Natural killer cell (primary cell): ENCODE results near the gene PDCD6IP. TPM values are rescaled to one million over a fixed set of nuclear protein-coding genes. Genes with fewer than 3 reads are reported as not detected.

Source experiments
- ATAC-seq, 3 donors: fragments of 150-1000 bp in 2 of 3; fragments of 200-7000 bp in 1 of 3; cut with Tn5 transposase; 1 replicate in 1 of 3; 2 replicates in 2 of 3; pipeline ENCODE4 v1.10.0; 2021; ENCODE audit warnings: mild to moderate bottlenecking in 2 of 3, moderate library complexity in 2 of 3
- DNase-seq, 2 donors: peaks; one replicate each; pipeline versions ENCODE4 v3.0.0 to v3.0.0-alpha.2; 2013 to 2021; ENCODE audit warnings: mixed read lengths in 1 of 2
- H3K27ac ChIP-seq: one replicate; pipeline ENCODE4 v1.5.1; 2013; ENCODE audit warnings: mild to moderate bottlenecking, low read length
- H3K27me3 ChIP-seq: one replicate; pipeline ENCODE4 v1.6.1; 2013; ENCODE audit warnings: low read length; ENCODE audit not compliant: control insufficient read depth, insufficient read depth
- H3K36me3 ChIP-seq: one replicate; pipeline ENCODE4 v1.6.1; 2013; ENCODE audit warnings: low read length; ENCODE audit not compliant: control insufficient read depth, insufficient read depth
- H3K4me1 ChIP-seq: one replicate; pipeline ENCODE4 v1.6.1; 2013; ENCODE audit warnings: low read length; ENCODE audit not compliant: control insufficient read depth, insufficient read depth
- H3K4me3 ChIP-seq: one replicate; pipeline ENCODE4 v1.5.1; 2013; ENCODE audit warnings: low read length
- H3K9me3 ChIP-seq: one replicate; pipeline ENCODE4 v1.6.1; 2013; ENCODE audit warnings: low read length; ENCODE audit not compliant: control insufficient read depth, insufficient read depth
- H3K27ac Mint-ChIP-seq, 2 donors: one replicate each; pipeline ENCODE4 v1.8.0; 2022; ENCODE audit warnings: mild to moderate bottlenecking in 2 of 2, mixed read lengths in 2 of 2, moderate library complexity in 1 of 2
- H3K27me3 Mint-ChIP-seq, 2 donors: one replicate each; pipeline ENCODE4 v1.8.0; 2022; ENCODE audit warnings: low read depth in 2 of 2, mixed read lengths in 2 of 2
- H3K36me3 Mint-ChIP-seq: one replicate; pipeline ENCODE4 v1.8.0; 2022; ENCODE audit warnings: mixed read lengths
- H3K4me1 Mint-ChIP-seq, 2 donors: one replicate each; pipeline ENCODE4 v1.8.0; 2022; ENCODE audit warnings: mixed read lengths in 2 of 2
- H3K4me3 Mint-ChIP-seq: one replicate; pipeline ENCODE4 v1.8.0; 2022; ENCODE audit warnings: mild to moderate bottlenecking, moderate library complexity, mixed read lengths
- H3K9me3 Mint-ChIP-seq, 2 donors: one replicate each; pipeline ENCODE4 v1.8.0; 2022; ENCODE audit warnings: mixed read lengths in 2 of 2
- WGBS: methylation state at CpG from one replicate; pipeline ENCODE4 v1.1.7; 2013; ENCODE audit warnings: missing lambda C conversion rate; ENCODE audit not compliant: insufficient coverage; 5-methylcytosine and 5-hydroxymethylcytosine counted together
- intact Hi-C: fragments of 100-400 bp; cut with micrococcal nuclease; formaldehyde crosslinking; loops from one replicate; pipeline ENCODE4 v1.14.2; 2022
- total RNA-seq, 4 donors: library from RNA; stranded (reverse); fragments of 120-200 nt in 1 of 4; gene quantifications; one replicate each; pipeline versions ENCODE4 v1.2.3 to v1.2.4, GENCODE V29; 2013 to 2022
- TF ChIP-seq, protein P1 (sequence below): fragments of 200-600 bp; IDR thresholded peaks from one replicate; pipeline ENCODE4 v1.8.0; 2022; ENCODE audit warnings: antibody characterized with exemption

The PDCD6IP gene
- 100 to 1,000 TPM; 170 to 182 (median 179) TPM for total RNA-seq
- 243 TPM for total RNA-seq (2013)

DNA sequence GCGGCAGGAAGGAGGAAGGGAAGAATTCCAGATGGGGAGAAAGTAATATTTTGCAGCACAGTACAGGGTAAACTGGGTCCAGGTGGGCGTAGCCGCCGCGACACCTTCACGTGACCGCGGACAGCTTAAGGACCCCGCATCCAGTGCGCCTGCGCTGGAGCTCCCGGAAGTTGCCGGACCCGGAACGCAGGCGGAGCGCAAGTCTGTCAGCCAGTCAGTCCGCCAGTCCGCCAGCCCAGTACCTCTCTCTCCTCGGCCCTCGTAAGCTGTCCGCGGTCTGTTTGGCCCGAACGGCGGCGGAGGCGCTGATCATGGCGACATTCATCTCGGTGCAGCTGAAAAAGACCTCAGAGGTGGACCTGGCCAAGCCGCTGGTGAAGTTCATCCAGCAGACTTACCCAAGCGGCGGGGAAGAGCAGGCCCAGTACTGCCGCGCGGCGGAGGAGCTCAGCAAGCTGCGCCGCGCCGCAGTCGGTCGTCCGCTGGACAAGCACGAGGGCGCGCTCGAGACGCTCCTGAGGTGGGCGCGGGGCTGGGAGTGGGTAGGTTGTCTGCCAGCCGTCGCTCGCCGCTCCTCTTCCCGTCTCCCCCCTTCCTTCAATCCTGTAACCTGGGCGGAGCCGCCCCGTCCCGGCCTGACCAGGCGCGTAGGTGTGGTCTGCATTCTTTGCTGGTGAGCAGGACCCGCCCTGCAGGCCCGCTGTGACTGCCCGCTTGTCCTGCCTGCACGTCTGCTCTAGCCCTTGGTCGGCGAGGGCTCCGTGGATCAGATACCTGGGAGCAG is at the start of gene PDCD6IP:
Gene PDCD6IP (plus strand): TSS at position 213 of the 784 bp plus-strand sequence. CDS start 99 bp downstream, at position 312.
- H3K9me3 ChIP-seq = no peaks in the 10 kb centered on the region
- Mint-ChIP-seq H3K4me3 (peak within 1 kb of the TSS; percentile 96), H3K9me3 (no peaks in the 10 kb centered on the region), H3K4me1 (peaks cover 50 to 53% of the 10 kb centered on the region in 2 donors), H3K27me3 (no peaks in the 10 kb centered on the region), H3K27ac (peak within 1 kb of the TSS; percentile 92 to 94), H3K36me3 (no peaks in the 10 kb centered on the region)
- ATAC-seq = peak; percentile 87 to 93 (median 92)
- intact Hi-C loops = loop anchor here (1.0 to 2.0 kb wide), 2 partner anchors 82 to 358 kb away; partner anchors contain the start of gene UBP1
- no peaks in the 10 kb centered on the region for H3K27me3 ChIP-seq
- TF ChIP-seq, protein P1, sequence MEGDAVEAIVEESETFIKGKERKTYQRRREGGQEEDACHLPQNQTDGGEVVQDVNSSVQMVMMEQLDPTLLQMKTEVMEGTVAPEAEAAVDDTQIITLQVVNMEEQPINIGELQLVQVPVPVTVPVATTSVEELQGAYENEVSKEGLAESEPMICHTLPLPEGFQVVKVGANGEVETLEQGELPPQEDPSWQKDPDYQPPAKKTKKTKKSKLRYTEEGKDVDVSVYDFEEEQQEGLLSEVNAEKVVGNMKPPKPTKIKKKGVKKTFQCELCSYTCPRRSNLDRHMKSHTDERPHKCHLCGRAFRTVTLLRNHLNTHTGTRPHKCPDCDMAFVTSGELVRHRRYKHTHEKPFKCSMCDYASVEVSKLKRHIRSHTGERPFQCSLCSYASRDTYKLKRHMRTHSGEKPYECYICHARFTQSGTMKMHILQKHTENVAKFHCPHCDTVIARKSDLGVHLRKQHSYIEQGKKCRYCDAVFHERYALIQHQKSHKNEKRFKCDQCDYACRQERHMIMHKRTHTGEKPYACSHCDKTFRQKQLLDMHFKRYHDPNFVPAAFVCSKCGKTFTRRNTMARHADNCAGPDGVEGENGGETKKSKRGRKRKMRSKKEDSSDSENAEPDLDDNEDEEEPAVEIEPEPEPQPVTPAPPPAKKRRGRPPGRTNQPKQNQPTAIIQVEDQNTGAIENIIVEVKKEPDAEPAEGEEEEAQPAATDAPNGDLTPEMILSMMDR = no peak
- peaks cover 3% of the 10 kb centered on the region for H3K36me3 ChIP-seq
- WGBS = under 1% methylated on average over 69 of the region's 69 CpGs
- peak within 1 kb of the TSS; percentile 74 for H3K27ac ChIP-seq
- DNase-seq = peak; percentile 89 to 94
- peaks cover 20% of the 10 kb centered on the region for H3K4me1 ChIP-seq
- H3K4me3 ChIP-seq = peak within 1 kb of the TSS; percentile 69

DNA sequence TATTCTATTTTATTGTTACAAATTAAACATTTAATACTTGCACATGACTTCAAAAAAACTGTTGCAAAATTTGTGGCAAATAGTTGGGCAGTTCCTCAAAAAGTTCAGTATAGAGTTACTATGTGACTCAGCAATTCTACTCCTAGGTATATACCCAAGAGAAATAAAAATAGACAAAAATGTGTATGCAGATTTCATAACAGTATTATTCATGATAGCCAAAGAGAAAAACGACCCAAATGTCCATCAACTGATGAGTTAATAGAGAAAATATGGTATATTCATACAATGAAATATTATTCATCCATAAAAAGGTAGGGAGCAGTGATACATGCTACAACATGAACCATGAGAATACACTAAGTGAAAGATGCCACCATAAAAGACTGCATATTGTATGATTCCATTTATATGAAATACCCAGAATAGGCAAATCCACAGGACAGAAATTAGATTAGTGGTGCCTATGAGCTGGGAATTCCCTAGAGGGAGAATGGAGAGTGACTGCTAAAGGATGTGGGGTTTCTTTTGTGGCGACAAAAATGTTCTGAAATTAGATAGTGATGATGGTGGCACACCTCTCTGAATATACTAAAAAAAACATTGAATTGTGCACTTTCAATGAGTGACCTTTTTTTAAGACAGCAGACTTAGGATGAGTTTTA is 48.8 kb upstream of the PDCD6IP start:
- no peak overlapping the region for H3K4me3 ChIP-seq
- TF ChIP-seq, protein P1 = no peak
- H3K27ac ChIP-seq = no peak overlapping the region
- intact Hi-C loops = no loop called here
- peaks cover 6% of the 10 kb centered on the region for H3K9me3 ChIP-seq
- no peaks in the 10 kb centered on the region for H3K27me3 ChIP-seq
- H3K27ac Mint-ChIP-seq = no peak overlapping the region
- peaks cover 5 to 11% of the 10 kb centered on the region in 2 donors for H3K27me3 Mint-ChIP-seq
- no peak overlapping the region for H3K4me3 Mint-ChIP-seq
- H3K9me3 Mint-ChIP-seq = peaks cover 4 to 5% of the 10 kb centered on the region in 2 donors
- H3K4me1 Mint-ChIP-seq = no peaks in the 10 kb centered on the region
- no peaks in the 10 kb centered on the region for H3K4me1 ChIP-seq
- H3K36me3 Mint-ChIP-seq = peaks cover 5% of the 10 kb centered on the region
- WGBS = 80% methylated on average over 1 of the region's 2 CpGs
- no peak for DNase-seq
- no peaks in the 10 kb centered on the region for H3K36me3 ChIP-seq
- ATAC-seq = no peak

DNA sequence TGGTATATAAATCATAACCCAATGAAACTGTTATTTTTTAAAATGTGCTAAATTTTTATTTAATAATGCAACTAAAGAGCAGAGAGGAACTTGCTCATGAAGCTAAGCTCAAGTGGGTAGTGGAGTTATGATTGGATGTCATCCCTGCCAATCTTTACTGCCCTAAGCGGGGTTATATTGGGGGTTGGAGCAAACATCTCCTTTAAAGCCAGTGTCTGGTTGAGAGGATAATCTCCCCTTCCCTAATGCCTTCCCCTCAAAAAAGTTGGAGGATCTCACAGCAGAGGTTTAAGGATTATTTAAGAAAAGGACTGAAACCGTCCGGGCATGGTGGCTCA is 48.2 kb upstream of the PDCD6IP start:
- ATAC-seq (no peak), DNase-seq (no peak)
- H3K27ac Mint-ChIP-seq = no peak overlapping the region
- intact Hi-C loops = no loop called here
- TF ChIP-seq, protein P1 = no peak
- H3K4me1 Mint-ChIP-seq = no peaks in the 10 kb centered on the region
- Histone ChIP-seq H3K9me3 (peaks cover 7% of the 10 kb centered on the region), H3K4me1 (no peaks in the 10 kb centered on the region), H3K27me3 (no peaks in the 10 kb centered on the region), H3K4me3 (no peak overlapping the region), H3K27ac (no peak overlapping the region), H3K36me3 (no peaks in the 10 kb centered on the region)
- H3K9me3 Mint-ChIP-seq = peaks cover 6 to 9% of the 10 kb centered on the region in 2 donors
- no peak overlapping the region for H3K4me3 Mint-ChIP-seq
- WGBS = 100% methylated on average over 2 of the region's 3 CpGs
- H3K27me3 Mint-ChIP-seq = peaks cover 10 to 11% of the 10 kb centered on the region in 2 donors
- H3K36me3 Mint-ChIP-seq = peaks cover 5% of the 10 kb centered on the region
